ENCODE data around the gene OR52A1.

The OR52A1 gene

GRCh38 chr11:5131584-5132335 is 22.8 kb downstream of the OR52A1 start:
- DNase-seq (ENCODE audit: low spot score), result no peak
- no peak overlapping the region for H3K27ac ChIP-seq
- CTCF ChIA-PET, result no interaction called here
- POLR2A ChIA-PET (ENCODE audit: low non-redundant PET), result no interaction called here
- TF ChIP-seq CTCF (conservative IDR thresholded peaks at IDR 0.05; ENCODE audit: low read depth), result no peak

GRCh38 chr11:5129457-5129877 is 25.1 kb downstream of the OR52A1 start:
- TF ChIP-seq CTCF (conservative IDR thresholded peaks at IDR 0.05; ENCODE audit: low read depth), result no peak
- no peak overlapping the region for H3K27ac ChIP-seq
- no peak for DNase-seq (ENCODE audit: low spot score)
- CTCF ChIA-PET, result no interaction called here
- POLR2A ChIA-PET (ENCODE audit: low non-redundant PET), result no interaction called here

DNA sequence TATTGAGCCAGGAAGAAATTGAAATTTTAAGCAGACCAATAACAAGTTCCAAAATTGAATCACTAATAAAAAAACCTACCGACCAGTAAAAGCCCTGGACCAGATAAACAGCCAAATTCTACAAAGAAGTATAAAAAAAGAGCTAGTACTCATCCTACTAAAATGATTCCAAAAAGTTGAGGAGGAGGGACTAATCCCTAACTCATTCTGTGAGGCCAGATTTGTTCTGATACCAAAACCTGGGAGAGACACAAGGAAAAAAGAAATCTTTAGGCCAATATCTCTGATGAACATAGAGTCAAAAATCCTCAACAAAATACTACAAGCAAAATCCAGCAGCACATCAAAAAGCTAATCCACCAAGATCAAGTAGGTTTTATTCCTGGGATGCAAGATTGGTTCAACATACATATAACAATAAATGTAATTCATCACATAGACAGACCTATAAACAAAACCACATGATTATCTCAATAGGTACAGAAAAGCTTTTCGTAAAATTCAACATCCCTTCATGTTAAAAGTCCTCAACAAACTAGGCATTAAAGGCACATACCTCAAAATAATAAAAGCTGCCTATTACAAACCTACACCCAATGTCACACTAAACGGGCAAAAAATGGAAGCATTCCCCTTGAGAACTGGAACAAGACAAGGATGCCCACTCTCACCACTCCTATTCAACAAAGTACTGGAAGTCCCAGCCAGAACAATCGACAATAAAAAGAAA is 29.5 kb downstream of the OR52A1 start:
- no peak for DNase-seq (ENCODE audit: low spot score)
- POLR2A ChIA-PET (ENCODE audit: low non-redundant PET), result no interaction called here
- no peak overlapping the region for H3K27ac ChIP-seq
- CTCF ChIA-PET, result interaction anchor here (0.7 to 1.0 kb wide), 2 partner anchors 17 to 919 kb away, joined by 3 to 4 read pairs; no protein-coding TSS in a partner anchor
- no peak for TF ChIP-seq CTCF (conservative IDR thresholded peaks at IDR 0.05; ENCODE audit: low read depth)

- no peak overlapping the region for H3K27ac ChIP-seq
- ChIA-PET CTCF (interaction anchor here (0.8 to 1.0 kb wide), 2 partner anchors 18 to 487 kb away, joined by 4 to 5 read pairs; no protein-coding TSS in a partner anchor), POLR2A (ENCODE audit: low non-redundant PET) (no interaction called here)
- TF ChIP-seq CTCF (conservative IDR thresholded peaks at IDR 0.05; ENCODE audit: low read depth), result peak; percentile 82
- DNase-seq (ENCODE audit: low spot score), result peak; percentile 36
Observed at GRCh38 chr11:5123802-5124521, 30.6 kb downstream of the OR52A1 start.

DNA sequence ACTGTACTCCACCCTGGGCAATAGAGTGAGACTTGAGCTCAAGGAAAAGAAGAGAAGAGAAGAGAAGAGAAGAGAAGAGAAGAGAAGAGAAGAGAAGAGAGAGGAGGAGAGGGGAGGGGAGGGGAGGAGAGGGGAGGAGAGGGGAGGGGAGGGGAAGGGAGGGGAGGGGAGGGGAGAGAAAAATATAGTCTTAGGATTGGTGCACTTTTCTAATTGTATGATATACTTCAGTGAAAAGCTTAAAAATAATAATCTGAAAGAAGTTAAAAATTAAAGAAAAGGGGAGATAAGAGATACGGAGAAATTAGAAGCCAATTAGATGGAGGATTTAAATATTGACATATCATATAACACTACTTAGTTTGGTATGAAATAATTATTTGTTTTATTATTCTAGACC is 35.7 kb downstream of the OR52A1 start:
- POLR2A ChIA-PET (ENCODE audit: low non-redundant PET), result no interaction called here
- no peak for TF ChIP-seq CTCF (conservative IDR thresholded peaks at IDR 0.05; ENCODE audit: low read depth)
- CTCF ChIA-PET, result no interaction called here

GRCh38 chr11:5117588-5117987 is 37.0 kb downstream of the OR52A1 start:
- no peak overlapping the region for H3K27ac ChIP-seq
- ChIA-PET POLR2A (ENCODE audit: low non-redundant PET) (no interaction called here), CTCF (interaction anchor here (0.6 kb wide), 1 partner anchor 1104 kb away, joined by 3 read pairs; no protein-coding TSS in a partner anchor)
- DNase-seq (ENCODE audit: low spot score), result no peak
- TF ChIP-seq CTCF (conservative IDR thresholded peaks at IDR 0.05; ENCODE audit: low read depth), result no peak

More for the DNA sequence above, 35.7 kb downstream of the OR52A1 start:
- DNase-seq (ENCODE audit: low spot score), result no peak
- H3K27ac ChIP-seq, result no peak overlapping the region
